WERI-Rb-1 (cell line): ENCODE measurements around the gene USP15.

Experiments used
- DNase-seq: peaks from one replicate; pipeline ENCODE4 v3.0.0-alpha.2; 2020
- H3K27ac ChIP-seq: fragments of 250-450 bp; sonication (Bioruptor Pico); 2 replicates; pipeline ENCODE4 v1.5.1; 2020; ENCODE audit warnings: mild to moderate bottlenecking, moderate library complexity
- H3K27me3 ChIP-seq: fragments of 250-450 bp; sonication (Bioruptor Pico); 2 replicates; pipeline ENCODE4 v1.5.1; 2021; ENCODE audit warnings: mild to moderate bottlenecking, low read depth, moderate library complexity; ENCODE audit not compliant: insufficient read depth, severe bottlenecking
- H3K36me3 ChIP-seq: fragments of 250-450 bp; sonication (Bioruptor Pico); 2 replicates; pipeline ENCODE4 v1.5.1; 2020; ENCODE audit warnings: mild to moderate bottlenecking, moderate library complexity
- H3K4me3 ChIP-seq: 2 replicates; pipeline ENCODE4 v1.5.1; 2011; ENCODE audit warnings: low read depth, mild to moderate bottlenecking, control low read depth, low read length
- H3K9me3 ChIP-seq: fragments of 250-450 bp; sonication (Bioruptor Pico); 2 replicates; pipeline ENCODE4 v1.5.1; 2021; ENCODE audit warnings: mild to moderate bottlenecking, moderate library complexity; ENCODE audit not compliant: severe bottlenecking
- CTCF ChIP-seq: IDR thresholded peaks from 2 replicates; pipeline ENCODE4 v1.5.1; 2011; ENCODE audit warnings: low read depth, mild to moderate bottlenecking, control low read depth, inconsistent platforms, low read length

USP15 gene

GRCh38 chr12:62258231-62258630, 2.0 kb upstream of the USP15 start:
- Histone ChIP-seq H3K9me3 (no peaks in the 10 kb centered on the region), H3K27ac (no peak overlapping the region), H3K27me3 (no peaks in the 10 kb centered on the region), H3K36me3 (peaks cover 4% of the 10 kb centered on the region; the same call in 1 of the 2 replicates), H3K4me3 (no peak overlapping the region)
- no peak for TF ChIP-seq CTCF
- DNase-seq = no peak

GRCh38 chr12:62258941-62259630, 1.1 kb upstream of the USP15 start:
- no peak for DNase-seq

GRCh38 chr12:62259631-62259992, 592 bp upstream of the USP15 start:
- peaks cover 4% of the 10 kb centered on the region; the same call in 1 of the 2 replicates for H3K36me3 ChIP-seq
- no peaks in the 10 kb centered on the region for H3K27me3 ChIP-seq
- DNase-seq = no peak
- peak overlapping the region; percentile 86 for H3K27ac ChIP-seq
- no peak for TF ChIP-seq CTCF
- H3K9me3 ChIP-seq = no peaks in the 10 kb centered on the region
- H3K4me3 ChIP-seq = peak overlapping the region; percentile 80

More at GRCh38 chr12:62258941-62259630, 1.1 kb upstream of the USP15 start:
- no peak for TF ChIP-seq CTCF
- H3K27me3 ChIP-seq = no peaks in the 10 kb centered on the region
- peak overlapping the region; percentile 80 for H3K4me3 ChIP-seq
- peaks cover 4% of the 10 kb centered on the region; the same call in 1 of the 2 replicates for H3K36me3 ChIP-seq
- H3K27ac ChIP-seq = peak overlapping the region; percentile 86
- H3K9me3 ChIP-seq = no peaks in the 10 kb centered on the region

GRCh38 chr12:62260733-62261683, 804 bp downstream of the USP15 start:
- H3K36me3 ChIP-seq = peaks cover 4% of the 10 kb centered on the region; the same call in 1 of the 2 replicates
- H3K4me3 ChIP-seq = peak overlapping the region; percentile 80
- no peaks in the 10 kb centered on the region for H3K9me3 ChIP-seq
- no peaks in the 10 kb centered on the region for H3K27me3 ChIP-seq
- peak overlapping the region; percentile 86 for H3K27ac ChIP-seq
- TF ChIP-seq CTCF = no peak
- DNase-seq = peak; percentile 29

- H3K4me3 ChIP-seq = no peak overlapping the region
- TF ChIP-seq CTCF = no peak
Measured at GRCh38 chr12:62261876-62262517, 1.8 kb downstream of the USP15 start.

More at GRCh38 chr12:62261876-62262517, 1.8 kb downstream of the USP15 start:
- Histone ChIP-seq H3K27ac (no peak overlapping the region), H3K27me3 (no peaks in the 10 kb centered on the region), H3K36me3 (peaks cover 4% of the 10 kb centered on the region; the same call in 1 of the 2 replicates), H3K9me3 (no peaks in the 10 kb centered on the region)
- DNase-seq = no peak
